Gastrocnemius medialis (tissue), 4 donors: ENCODE results near the gene SESTD1.

ENCODE experiments used
- CTCF ChIP-seq, 5 experiments: fragments of 450-650 bp in 3 of 5; fragments of 200-600 bp in 2 of 5; sonication (generic) in 2 of 5; IDR thresholded peaks in 4 of 5; conservative IDR thresholded peaks in 1 of 5; 1 replicate in 4 of 5; 2 replicates in 1 of 5; pipeline ENCODE4 v1.5.1; 2016 to 2019; ENCODE audit warnings: antibody characterized with exemption in 5 of 5, mild to moderate bottlenecking in 3 of 5, moderate library complexity in 3 of 5
- POLR2A ChIP-seq, 2 donors: fragments of 450-650 bp; IDR thresholded peaks; one replicate each; pipeline ENCODE4 v1.6.1; 2017; ENCODE audit warnings: antibody characterized with exemption in 2 of 2, mild to moderate bottlenecking in 2 of 2, moderate library complexity in 2 of 2

GRCh38 chr2:179248024-179248348 lies 16.6 kb downstream of the SESTD1 start:
- TF ChIP-seq CTCF (IDR thresholded peaks at IDR 0.05 in 4 of 5, conservative IDR thresholded peaks at IDR 0.05 in 1 of 5) (no peak), POLR2A (IDR thresholded peaks at IDR 0.05) (no peak)
